Kidney glomerular epithelial cell (primary cell): ENCODE results near the gene AOAH.
"Not testable (repeated sequence)": the region's sequence is repeated elsewhere in the genome, so short reads cannot be mapped to it uniquely, and the experiment has no call there.

ENCODE experiments used
- DNase-seq: peaks from one replicate; lab custom pipeline; 2025; lab: John Stamatoyannopoulos, UW

Gene AOAH

GRCh38 chr7:36658335-36659171, 65.7 kb downstream of the AOAH start:
- DNase-seq: peak; percentile 96

- DNase-seq: no peak
Measured at GRCh38 chr7:36657036-36657660, 67.1 kb downstream of the AOAH start.

GRCh38 chr7:36654436-36654835, 69.9 kb downstream of the AOAH start:
- no peak for DNase-seq

GRCh38 chr7:36653663-36654355, 70.5 kb downstream of the AOAH start:
- DNase-seq: no peak

GRCh38 chr7:36653008-36653662, 71.2 kb downstream of the AOAH start:
- peak; percentile 21 for DNase-seq

- no peak for DNase-seq
Measured at GRCh38 chr7:36652431-36652830, 71.9 kb downstream of the AOAH start.

- DNase-seq: no peak
Measured at GRCh38 chr7:36651404-36651803, 72.9 kb downstream of the AOAH start.

GRCh38 chr7:36650766-36651312, 73.5 kb downstream of the AOAH start:
- no peak for DNase-seq

GRCh38 chr7:36650320-36650719, 74.0 kb downstream of the AOAH start:
- no peak for DNase-seq

GRCh38 chr7:36649319-36649718, 75.0 kb downstream of the AOAH start:
- DNase-seq: not testable (repeated sequence)

GRCh38 chr7:36648441-36648840, 75.9 kb downstream of the AOAH start:
- DNase-seq: no peak

- DNase-seq: no peak
Measured at GRCh38 chr7:36644625-36645422, 79.5 kb downstream of the AOAH start.

- no peak for DNase-seq
Measured at GRCh38 chr7:36642414-36642813, 81.9 kb downstream of the AOAH start.

- no peak for DNase-seq
Measured at GRCh38 chr7:36642010-36642409, 82.3 kb downstream of the AOAH start.

GRCh38 chr7:36640682-36641081, 83.6 kb downstream of the AOAH start:
- DNase-seq: no peak

- no peak for DNase-seq
Measured at GRCh38 chr7:36639826-36640225, 84.5 kb downstream of the AOAH start.

- DNase-seq: no peak
Measured at GRCh38 chr7:36638586-36639263, 85.6 kb downstream of the AOAH start.

- DNase-seq: no peak
Measured at GRCh38 chr7:36638140-36638539, 86.2 kb downstream of the AOAH start.

GRCh38 chr7:36637417-36637816, 86.9 kb downstream of the AOAH start:
- DNase-seq: no peak

- DNase-seq: no peak
Measured at GRCh38 chr7:36636126-36636525, 88.2 kb downstream of the AOAH start.

GRCh38 chr7:36635091-36635490, 89.2 kb downstream of the AOAH start:
- DNase-seq: no peak
